ENCODE results near the gene CITED4.

CITED4 gene

DNA sequence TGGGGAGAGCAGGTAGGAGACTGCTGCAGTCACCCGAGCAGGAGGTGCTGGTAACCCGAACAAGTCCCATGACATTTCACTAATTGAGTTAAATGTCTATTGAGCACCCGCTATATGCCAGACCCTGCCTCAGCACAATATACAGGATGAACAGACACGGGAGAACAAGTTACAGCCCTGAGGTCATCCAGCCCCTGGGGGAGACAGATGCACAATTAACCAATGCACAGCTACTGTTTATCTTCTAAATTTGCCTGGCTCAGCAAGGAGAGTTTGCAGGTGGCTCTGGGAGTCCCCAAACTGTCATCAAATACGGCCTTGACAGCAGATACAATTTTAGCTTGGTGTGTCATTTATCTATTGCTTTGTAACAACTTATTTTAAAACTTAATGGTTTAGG is 18.1 kb downstream of the CITED4 start:
- Histone ChIP-seq H4K8ac (ENCODE audit: low read depth, low read length) (no peak overlapping the region), H3K79me2 (ENCODE audit: control insufficient read depth, insufficient read depth, low read length, poor library complexity) (no peaks in the 10 kb centered on the region), H3K14ac (ENCODE audit: low read length) (no peak overlapping the region), H2AK5ac (ENCODE audit: low read length) (no peak overlapping the region), H3K4ac (ENCODE audit: low read depth, low read length) (no peak overlapping the region), H2AFZ (ENCODE audit: insufficient read depth, low read length, poor library complexity) (no peak overlapping the region), H3K9ac (ENCODE audit: low read length) (no peak overlapping the region), H4K91ac (ENCODE audit: low read depth, low read length) (no peak overlapping the region), H3K23ac (ENCODE audit: low read length) (no peak overlapping the region), H2BK5ac (ENCODE audit: low read depth, low read length, poor library complexity) (no peak overlapping the region), H3K4me2 (ENCODE audit: low read length) (no peak overlapping the region), H3K79me1 (ENCODE audit: low read length) (no peaks in the 10 kb centered on the region), H4K12ac (ENCODE audit: low read depth, low read length) (no peak overlapping the region), H3K27me3 (ENCODE audit: insufficient read depth, low read length) (no peaks in the 10 kb centered on the region), H3K9me3 (ENCODE audit: insufficient read depth, low read depth, low read length) (no peaks in the 10 kb centered on the region), H3K36me3 (ENCODE audit: control insufficient read depth in 1 of 2, insufficient read depth in 2 of 2, low read length in 2 of 2) (no peaks in the 10 kb centered on the region), H2BK120ac (ENCODE audit: insufficient read depth, low read length, poor library complexity) (no peak overlapping the region), H2BK12ac (ENCODE audit: low read length) (no peak overlapping the region), H3K4me1 (ENCODE audit: control insufficient read depth in 1 of 2, insufficient read depth in 2 of 2, low read length in 2 of 2) (no peaks in the 10 kb centered on the region), H3K27ac (ENCODE audit: low read depth, low read length) (no peak overlapping the region), H3K4me3 (ENCODE audit: low read depth, low read length) (no peak overlapping the region), H3K18ac (ENCODE audit: low read length) (no peak overlapping the region)
- DNase-seq: no peak
- no CpG with 5 or more reads among the region's 5 CpGs for WGBS (ENCODE audit: extremely low coverage, insufficient coverage, insufficient read length)

DNA sequence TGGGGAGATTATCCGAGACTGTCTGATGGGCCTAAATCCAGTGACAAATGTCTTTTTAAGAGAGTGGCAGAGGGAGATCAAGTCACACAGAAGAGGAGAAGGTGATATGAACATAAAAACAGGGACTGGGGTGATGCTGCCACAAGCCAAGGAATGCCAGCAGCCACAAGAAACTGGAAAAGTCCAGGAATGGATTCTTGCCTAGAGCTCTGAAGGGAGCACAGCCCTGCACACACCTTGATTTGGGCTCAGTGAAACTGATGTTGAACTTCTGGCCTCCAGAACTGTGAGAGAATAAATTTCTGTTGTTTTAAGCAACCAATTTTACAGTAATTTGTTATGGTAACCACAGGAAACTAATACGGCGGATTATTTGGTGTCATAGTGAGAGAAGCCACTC is 19.5 kb downstream of the CITED4 start:
- H3K36me3 ChIP-seq (ENCODE audit: control insufficient read depth in 1 of 2, insufficient read depth in 2 of 2, low read length in 2 of 2): no peaks in the 10 kb centered on the region
- no peaks in the 10 kb centered on the region for H3K27me3 ChIP-seq (ENCODE audit: insufficient read depth, low read length)
- no peak overlapping the region for H3K27ac ChIP-seq (ENCODE audit: low read depth, low read length)
- no peak overlapping the region for H3K4ac ChIP-seq (ENCODE audit: low read depth, low read length)
- H2BK120ac ChIP-seq (ENCODE audit: insufficient read depth, low read length, poor library complexity): no peak overlapping the region
- H3K18ac ChIP-seq (ENCODE audit: low read length): no peak overlapping the region
- no peak for DNase-seq
- no peak overlapping the region for H2AFZ ChIP-seq (ENCODE audit: insufficient read depth, low read length, poor library complexity)
- no peak overlapping the region for H2BK5ac ChIP-seq (ENCODE audit: low read depth, low read length, poor library complexity)
- H4K8ac ChIP-seq (ENCODE audit: low read depth, low read length): no peak overlapping the region
- no peak overlapping the region for H3K4me3 ChIP-seq (ENCODE audit: low read depth, low read length)
- no peak overlapping the region for H3K4me2 ChIP-seq (ENCODE audit: low read length)
- H3K79me2 ChIP-seq (ENCODE audit: control insufficient read depth, insufficient read depth, low read length, poor library complexity): no peaks in the 10 kb centered on the region
- no peak overlapping the region for H2BK12ac ChIP-seq (ENCODE audit: low read length)
- H3K79me1 ChIP-seq (ENCODE audit: low read length): no peaks in the 10 kb centered on the region
- H3K4me1 ChIP-seq (ENCODE audit: control insufficient read depth in 1 of 2, insufficient read depth in 2 of 2, low read length in 2 of 2): no peaks in the 10 kb centered on the region
- H4K91ac ChIP-seq (ENCODE audit: low read depth, low read length): no peak overlapping the region
- H3K9me3 ChIP-seq (ENCODE audit: insufficient read depth, low read depth, low read length): no peaks in the 10 kb centered on the region
- H3K14ac ChIP-seq (ENCODE audit: low read length): no peak overlapping the region
- no peak overlapping the region for H3K9ac ChIP-seq (ENCODE audit: low read length)
- no peak overlapping the region for H2AK5ac ChIP-seq (ENCODE audit: low read length)
- no peak overlapping the region for H4K12ac ChIP-seq (ENCODE audit: low read depth, low read length)
- no peak overlapping the region for H3K23ac ChIP-seq (ENCODE audit: low read length)
- WGBS (ENCODE audit: extremely low coverage, insufficient coverage, insufficient read length): no CpG with 5 or more reads among the region's 3 CpGs

DNA sequence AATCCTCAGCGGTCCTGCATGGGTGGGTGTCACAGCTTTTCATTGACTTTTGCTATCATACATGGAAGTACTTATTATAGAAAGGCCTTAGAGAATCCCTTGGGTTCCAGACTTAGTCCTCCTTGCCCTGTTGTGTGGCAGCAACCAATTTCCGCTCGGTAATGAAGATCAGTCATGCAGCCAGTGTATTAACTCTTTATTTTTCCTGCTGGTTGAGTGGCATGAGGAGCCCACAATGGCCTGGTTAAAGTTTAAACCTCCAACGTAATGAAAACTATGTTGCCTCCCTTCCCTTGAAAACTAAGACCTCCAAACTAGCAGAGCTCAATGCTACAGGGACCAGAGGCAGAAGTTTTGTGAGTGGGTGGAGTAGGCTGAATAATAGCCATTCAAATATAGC is 20.0 kb downstream of the CITED4 start:
- no peak overlapping the region for H3K23ac ChIP-seq (ENCODE audit: low read length)
- H4K91ac ChIP-seq (ENCODE audit: low read depth, low read length): no peak overlapping the region
- H3K4ac ChIP-seq (ENCODE audit: low read depth, low read length): no peak overlapping the region
- no peaks in the 10 kb centered on the region for H3K79me2 ChIP-seq (ENCODE audit: control insufficient read depth, insufficient read depth, low read length, poor library complexity)
- no peak overlapping the region for H3K9ac ChIP-seq (ENCODE audit: low read length)
- H2BK12ac ChIP-seq (ENCODE audit: low read length): no peak overlapping the region
- no peaks in the 10 kb centered on the region for H3K9me3 ChIP-seq (ENCODE audit: insufficient read depth, low read depth, low read length)
- H2BK5ac ChIP-seq (ENCODE audit: low read depth, low read length, poor library complexity): no peak overlapping the region
- no peaks in the 10 kb centered on the region for H3K4me1 ChIP-seq (ENCODE audit: control insufficient read depth in 1 of 2, insufficient read depth in 2 of 2, low read length in 2 of 2)
- no peak overlapping the region for H2AFZ ChIP-seq (ENCODE audit: insufficient read depth, low read length, poor library complexity)
- no peaks in the 10 kb centered on the region for H3K36me3 ChIP-seq (ENCODE audit: control insufficient read depth in 1 of 2, insufficient read depth in 2 of 2, low read length in 2 of 2)
- no peak overlapping the region for H3K4me3 ChIP-seq (ENCODE audit: low read depth, low read length)
- H2AK5ac ChIP-seq (ENCODE audit: low read length): no peak overlapping the region
- no peak for DNase-seq
- H3K14ac ChIP-seq (ENCODE audit: low read length): no peak overlapping the region
- no peak overlapping the region for H3K27ac ChIP-seq (ENCODE audit: low read depth, low read length)
- no peaks in the 10 kb centered on the region for H3K27me3 ChIP-seq (ENCODE audit: insufficient read depth, low read length)
- no peak overlapping the region for H4K8ac ChIP-seq (ENCODE audit: low read depth, low read length)
- no CpG with 5 or more reads among the region's 4 CpGs for WGBS (ENCODE audit: extremely low coverage, insufficient coverage, insufficient read length)
- no peak overlapping the region for H2BK120ac ChIP-seq (ENCODE audit: insufficient read depth, low read length, poor library complexity)
- H3K79me1 ChIP-seq (ENCODE audit: low read length): no peaks in the 10 kb centered on the region
- no peak overlapping the region for H3K4me2 ChIP-seq (ENCODE audit: low read length)
- H3K18ac ChIP-seq (ENCODE audit: low read length): no peak overlapping the region
- no peak overlapping the region for H4K12ac ChIP-seq (ENCODE audit: low read depth, low read length)

DNA sequence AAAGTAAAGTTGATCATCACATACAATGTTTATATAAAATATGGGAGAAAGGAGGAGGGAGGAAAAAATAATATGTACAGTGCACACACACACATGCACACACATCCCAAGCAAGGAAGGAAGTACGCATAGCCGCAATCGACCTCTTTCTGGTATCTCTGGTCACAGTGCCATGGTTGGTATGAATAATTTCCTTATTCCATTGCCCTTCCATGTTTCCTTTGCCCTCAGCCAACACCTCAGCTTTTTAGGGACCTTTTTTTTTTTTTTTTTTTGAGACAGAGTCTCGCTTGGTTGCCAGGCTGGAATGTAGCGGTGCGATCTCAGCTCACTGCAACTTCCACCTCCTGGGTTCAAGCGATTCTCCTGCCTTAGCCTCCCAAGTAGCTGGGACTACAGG is 20.6 kb downstream of the CITED4 start:
- DNase-seq: no peak
- Histone ChIP-seq H3K4me1 (ENCODE audit: control insufficient read depth in 1 of 2, insufficient read depth in 2 of 2, low read length in 2 of 2) (no peaks in the 10 kb centered on the region), H2AK5ac (ENCODE audit: low read length) (no peak overlapping the region), H3K79me2 (ENCODE audit: control insufficient read depth, insufficient read depth, low read length, poor library complexity) (no peaks in the 10 kb centered on the region), H3K4ac (ENCODE audit: low read depth, low read length) (no peak overlapping the region), H4K12ac (ENCODE audit: low read depth, low read length) (no peak overlapping the region), H3K18ac (ENCODE audit: low read length) (no peak overlapping the region), H3K79me1 (ENCODE audit: low read length) (no peaks in the 10 kb centered on the region), H4K8ac (ENCODE audit: low read depth, low read length) (no peak overlapping the region), H2BK120ac (ENCODE audit: insufficient read depth, low read length, poor library complexity) (no peak overlapping the region), H3K36me3 (ENCODE audit: control insufficient read depth in 1 of 2, insufficient read depth in 2 of 2, low read length in 2 of 2) (no peaks in the 10 kb centered on the region), H3K9ac (ENCODE audit: low read length) (no peak overlapping the region), H2BK5ac (ENCODE audit: low read depth, low read length, poor library complexity) (no peak overlapping the region), H3K9me3 (ENCODE audit: insufficient read depth, low read depth, low read length) (no peaks in the 10 kb centered on the region), H3K4me2 (ENCODE audit: low read length) (no peak overlapping the region), H4K91ac (ENCODE audit: low read depth, low read length) (no peak overlapping the region), H3K23ac (ENCODE audit: low read length) (no peak overlapping the region), H3K14ac (ENCODE audit: low read length) (no peak overlapping the region), H2AFZ (ENCODE audit: insufficient read depth, low read length, poor library complexity) (no peak overlapping the region), H3K27me3 (ENCODE audit: insufficient read depth, low read length) (no peaks in the 10 kb centered on the region), H3K27ac (ENCODE audit: low read depth, low read length) (no peak overlapping the region), H2BK12ac (ENCODE audit: low read length) (no peak overlapping the region), H3K4me3 (ENCODE audit: low read depth, low read length) (no peak overlapping the region)
- WGBS (ENCODE audit: extremely low coverage, insufficient coverage, insufficient read length): no CpG with 5 or more reads among the region's 7 CpGs
